SK-N-DZ (cell line): ENCODE data around the gene PALB2.

Experiments
- DNase-seq: peaks from one replicate; pipeline ENCODE4 v3.0.0-alpha.2; 2015; ENCODE audit warnings: low spot score

PALB2 gene

DNA sequence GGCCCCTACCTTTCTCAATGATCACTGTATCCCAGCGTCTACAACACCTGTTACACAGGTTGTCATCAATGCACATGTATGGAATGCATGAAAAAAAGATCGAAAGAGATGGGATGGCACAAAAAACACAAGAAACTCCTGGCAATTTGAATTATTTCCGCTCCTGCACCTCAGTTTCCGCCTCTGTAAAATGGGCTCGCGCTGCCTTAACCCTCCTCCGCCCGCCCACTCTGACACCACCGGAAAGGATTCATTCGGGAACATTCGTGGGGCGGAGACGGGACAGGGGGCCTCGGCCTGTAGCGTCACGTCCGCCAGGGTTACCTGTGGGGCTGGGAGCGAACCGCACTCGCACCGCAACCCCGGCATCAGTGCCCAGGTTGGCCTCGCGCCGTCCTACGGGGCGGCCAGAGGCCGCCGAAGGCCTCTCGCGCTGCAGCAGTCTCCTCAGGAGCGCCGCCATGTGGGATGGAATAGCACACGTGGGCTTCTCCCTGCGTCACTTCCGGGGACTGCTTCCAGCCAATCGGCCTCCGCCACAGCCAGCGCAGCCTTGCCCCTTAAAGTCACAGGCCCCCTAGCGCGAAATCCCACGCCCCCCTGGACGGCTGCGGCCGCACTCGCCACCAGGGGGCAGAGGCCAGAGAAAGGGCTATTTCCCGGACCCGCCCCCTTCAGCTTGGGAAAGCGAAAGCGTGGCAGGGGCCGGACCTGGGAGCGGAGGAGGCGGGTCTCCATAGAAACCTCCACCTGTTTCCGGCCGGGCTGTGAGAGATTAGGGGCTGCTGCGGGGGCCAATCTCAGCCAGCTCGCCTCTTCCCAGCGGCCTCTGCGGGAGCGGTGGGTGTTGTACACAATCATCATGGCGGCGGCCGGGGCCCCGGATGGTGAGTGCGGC, 84.0 kb downstream of the PALB2 start, which contains the start of the genes EARS2 and UBFD1:
TSS of gene EARS2 (minus strand) at position 470 of the 898 bp plus-strand sequence. CDS start at position 463, 7 bp downstream.
TSS of gene UBFD1 (plus strand) at position 847 of the 898 bp plus-strand sequence. CDS start at position 863, 16 bp downstream.
- peak; percentile 99 for DNase-seq

DNA sequence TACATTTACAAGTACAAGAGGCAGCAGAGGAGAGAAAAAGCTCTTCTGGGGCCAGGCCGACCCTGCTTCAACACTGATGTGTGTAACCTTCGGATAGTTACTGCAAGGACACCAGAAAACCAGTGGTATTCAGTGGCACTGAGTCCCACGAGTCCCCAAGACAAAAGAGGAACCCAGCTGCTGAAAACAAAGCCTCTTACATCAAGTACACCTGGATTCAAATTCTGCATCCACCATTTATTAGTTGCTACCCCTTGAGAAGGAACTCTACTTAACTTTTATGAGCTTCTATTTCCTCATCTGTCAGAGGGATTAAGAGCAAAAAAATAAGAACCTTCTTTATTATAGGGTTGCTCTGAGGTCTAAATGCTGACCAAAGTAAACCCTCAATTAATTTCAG, 86.6 kb downstream of the PALB2 start:
- no peak for DNase-seq
